HepG2 (cell line): ENCODE measurements around the gene SEMA3F. TPM values are rescaled to one million over a fixed set of nuclear protein-coding genes. Genes with fewer than 3 reads are reported as not detected.
A peak's percentile ranks its signal among the peaks of the same experiment; 100 is the strongest.

Source experiments
- ATAC-seq: fragments of 200-7000 bp; cut with Tn5 transposase; 3 replicates; pipeline ENCODE4 v1.9.1; 2020; ENCODE audit warnings: mild to moderate bottlenecking, moderate library complexity
- Bru-seq: library from RNA; stranded (reverse); fragments of 400-500 nt; gene quantifications from one replicate; lab custom pipeline; 2021; lab: Mats Ljungman, UMichigan
- BruChase-seq, 2 experiments: library from RNA; stranded (reverse); fragments of 400-500 nt; gene quantifications; one replicate each; lab custom pipeline; 2021; lab: Mats Ljungman, UMichigan
- BruUV-seq: library from RNA; stranded (reverse); fragments of 400-500 nt; replicated peaks from 2 replicates; lab custom pipeline; 2021; lab: Mats Ljungman, UMichigan
- CTCF ChIA-PET: fragments of 300-600 bp; formaldehyde crosslinking; extraction: SDS; loops from one replicate; lab custom pipeline; 2021; ENCODE audit warnings: low total read pairs, inconsistent platforms, low intra/inter-chr PET ratio; lab: Yijun Ruan, JAX
- POLR2A ChIA-PET: fragments of 350-600 bp; sonication (Branson Sonifier 250); formaldehyde crosslinking; loops from one replicate; lab custom pipeline; 2020; ENCODE audit warnings: antibody characterized with exemption, inconsistent platforms; lab: Yijun Ruan, JAX
- DNase-seq: peaks from one replicate; pipeline ENCODE4 v3.0.0-alpha.2; 2015; ENCODE audit warnings: low spot score
- FAIRE-seq: peaks from 3 replicates; lab custom pipeline; 2011; peaks lifted over from hg19 to GRCh38; lab: Jason Lieb, UNC
- H2AFZ ChIP-seq: one replicate; pipeline ENCODE4 v1.6.1; 2011; ENCODE audit warnings: low read length, inconsistent platforms
- H3K27ac ChIP-seq: fragments of 300-600 bp; 3 replicates; pipeline ENCODE4 v1.8.0; 2011; ENCODE audit warnings: mixed run types, mild to moderate bottlenecking, mixed read lengths, low read length, inconsistent platforms; ENCODE audit not compliant: insufficient read depth; ENCODE audit errors: extremely low read length
- H3K27me3 ChIP-seq, 2 experiments: fragments of 200-600 bp in 1 of 2; 2 replicates in 1 of 2; 3 replicates in 1 of 2; pipeline versions ENCODE4 v1.6.0 to v1.8.0; 2011; ENCODE audit warnings: low read length in 2 of 2, mild to moderate bottlenecking in 2 of 2, moderate library complexity in 2 of 2, inconsistent platforms in 1 of 2; ENCODE audit not compliant: insufficient read depth in 2 of 2, control insufficient read depth in 1 of 2
- H3K36me3 ChIP-seq, 2 experiments: fragments of 200-600 bp in 1 of 2; replicated peaks in 1 of 2; 2 replicates in 1 of 2; 3 replicates in 1 of 2; pipeline versions ENCODE4 v1.5.1 to v1.8.0; 2011; ENCODE audit warnings: low read length in 2 of 2, inconsistent platforms in 1 of 2; ENCODE audit not compliant: insufficient read depth in 2 of 2, control insufficient read depth in 1 of 2
- H3K4me1 ChIP-seq: 2 replicates; pipeline ENCODE4 v1.5.1; 2012; ENCODE audit warnings: low read length, inconsistent platforms; ENCODE audit not compliant: insufficient read depth
- H3K4me2 ChIP-seq: 2 replicates; pipeline ENCODE4 v1.6.0; 2011; ENCODE audit warnings: low read depth, low read length, inconsistent platforms
- H3K4me3 ChIP-seq, 3 experiments: fragments of 200-600 bp in 1 of 3; sonication (generic), shearing (Covaris generic) in 1 of 3; replicated peaks in 1 of 3; 2 replicates each; pipeline ENCODE4 v1.5.1; 2011 to 2016; ENCODE audit warnings: low read length in 3 of 3, inconsistent platforms in 2 of 3, low read depth in 2 of 3, mild to moderate bottlenecking in 2 of 3, control low read depth in 1 of 3, mixed read lengths in 1 of 3; ENCODE audit not compliant: insufficient read depth in 1 of 3
- H3K79me2 ChIP-seq: one replicate; pipeline ENCODE4 v1.6.1; 2011; ENCODE audit warnings: low read length, inconsistent platforms; ENCODE audit not compliant: insufficient read depth
- H3K9ac ChIP-seq: 2 replicates; pipeline ENCODE4 v1.6.0; 2011; ENCODE audit warnings: mild to moderate bottlenecking, low read depth, low read length, inconsistent platforms; ENCODE audit not compliant: insufficient read depth
- H3K9me3 ChIP-seq: 2 replicates; pipeline ENCODE4 v1.5.1; 2012; ENCODE audit warnings: mild to moderate bottlenecking, low read length
- H4K20me1 ChIP-seq: 2 replicates; pipeline ENCODE4 v1.6.0; 2011; ENCODE audit warnings: inconsistent platforms, mild to moderate bottlenecking, low read length, moderate library complexity; ENCODE audit not compliant: insufficient read depth
- ARNT2 ChIP-seq: sonication (generic); formaldehyde crosslinking; IDR thresholded peaks from 2 replicates; pipeline ENCODE4 v1.8.0; 2022; ENCODE audit warnings: mild to moderate bottlenecking, low read depth, missing genetic modification reagents, moderate library complexity
- FOXC1 ChIP-seq: sonication (generic); formaldehyde crosslinking; IDR thresholded peaks from 2 replicates; pipeline ENCODE4 v1.8.0; 2022; ENCODE audit warnings: mild to moderate bottlenecking, missing genetic modification reagents, borderline replicate concordance
- ISL2 ChIP-seq: sonication (generic); formaldehyde crosslinking; IDR thresholded peaks from 2 replicates; pipeline ENCODE4 v1.5.0; 2020; ENCODE audit warnings: missing genetic modification reagents
- JDP2 ChIP-seq: sonication (generic); formaldehyde crosslinking; IDR thresholded peaks from 2 replicates; pipeline ENCODE4 v1.8.1; 2022; ENCODE audit warnings: missing genetic modification reagents, borderline replicate concordance
- RBFOX2 ChIP-seq: fragments of 200-400 bp; formaldehyde crosslinking; IDR thresholded peaks from 2 replicates; pipeline ENCODE4 v1.6.1; 2017; ENCODE audit warnings: low read depth, mild to moderate bottlenecking, low read length
- SAP130 ChIP-seq: IDR thresholded peaks from 2 replicates; pipeline ENCODE4 v1.6.1; 2016; ENCODE audit warnings: low read depth
- TAF1 ChIP-seq: sonication (generic); formaldehyde crosslinking; IDR thresholded peaks from 2 replicates; pipeline ENCODE4 v1.4.0; 2020; ENCODE audit warnings: missing genetic modification reagents
- ZNF207 ChIP-seq: fragments of 450-650 bp; IDR thresholded peaks from 2 replicates; pipeline ENCODE4 v1.6.1; 2016; ENCODE audit warnings: antibody characterized with exemption, borderline replicate concordance
- ZNF816 ChIP-seq: sonication (generic); formaldehyde crosslinking; IDR thresholded peaks from 2 replicates; pipeline ENCODE4 v1.8.0; 2022; ENCODE audit warnings: missing genetic modification reagents, mild to moderate bottlenecking, borderline replicate concordance
- WGBS: methylation state at CpG from one replicate; pipeline ENCODE4 v1.1.6; 2017; ENCODE audit warnings: low lambda C conversion rate; 5-methylcytosine and 5-hydroxymethylcytosine counted together
- in situ Hi-C: cut with HindIII; loops from 2 replicates; pipeline ENCODE4 v1.10.0; 2017; ENCODE audit warnings: low pct_unique_long_range_greater_than_20kb; ENCODE audit not compliant: extremely low pct_ligation_motif_present
- intact Hi-C: fragments of 100-400 bp; cut with micrococcal nuclease; formaldehyde crosslinking; loops from one replicate; pipeline ENCODE4 v1.10.0; 2022; ENCODE audit not compliant: unreplicated experiment
- long read RNA-seq, 2 experiments: library from RNA in 1 of 2; library from polyadenylated mRNA in 1 of 2; stranded (forward) in 1 of 2; unstranded in 1 of 2; transcript quantifications; one replicate each; pipeline ENCODE4 v2.0.0, GENCODE V29; 2019 to 2022
- polyA minus RNA-seq, 3 experiments: library from RNA; depleted of rRNA, polyadenylated mRNA; stranded (reverse); fragments of >200 nt; gene quantifications; 2 replicates each; pipeline ENCODE4 v1.2.3, GENCODE V29; 2011; ENCODE audit warnings: low replicate concordance in 1 of 3
- polyA plus RNA-seq, 8 experiments: library from polyadenylated mRNA; depleted of rRNA in 3 of 8; stranded (reverse) in 7 of 8; unstranded in 1 of 8; fragments of >200 nt; fragmentation: Illumina TruSeq in 4 of 8; extraction: Trizol in 4 of 8; gene quantifications; 2 replicates each; pipeline versions ENCODE4 v1.2.1 to v1.2.3, GENCODE V29; 2011 to 2016; ENCODE audit warnings: low read depth in 4 of 8, missing spikeins in 1 of 8, mixed read lengths in 1 of 8; ENCODE audit not compliant: insufficient read depth in 1 of 8
- total RNA-seq, 5 experiments: library from RNA; depleted of rRNA; stranded (reverse); fragments of >200 nt; fragmentation: Illumina TruSeq; extraction: Trizol; gene quantifications; 2 replicates each; pipeline ENCODE4 v1.2.3, GENCODE V29; 2016; ENCODE audit warnings: low read depth in 1 of 5
- TF ChIP-seq, protein P1 (sequence below): sonication (generic); formaldehyde crosslinking; IDR thresholded peaks from 2 replicates; pipeline ENCODE4 v1.4.0; 2020; ENCODE audit warnings: mild to moderate bottlenecking, missing genetic modification reagents
- TF ChIP-seq, protein P2 (sequence below): sonication (generic); formaldehyde crosslinking; IDR thresholded peaks from 2 replicates; pipeline ENCODE4 v1.5.0; 2020; ENCODE audit warnings: mild to moderate bottlenecking, missing genetic modification reagents, moderate library complexity
- TF ChIP-seq, protein P3 (sequence below): fragments of 450-650 bp; IDR thresholded peaks from 2 replicates; pipeline ENCODE4 v1.6.1; 2017

The SEMA3F gene
- 3.6 and 7.6 TPM in 2 replicates for total RNA-seq (2016; rRNA removed; fragmentation: Illumina TruSeq; extraction: Trizol)
- total RNA-seq (2016; cell fraction: cytosol; rRNA removed; fragmentation: Illumina TruSeq; extraction: Trizol; ENCODE audit: low read depth), result 1.5 and 1.7 TPM in 2 replicates
- 3.6 and 8.8 TPM in 2 replicates for total RNA-seq (2016; cell fraction: insoluble cytoplasmic fraction; rRNA removed; fragmentation: Illumina TruSeq; extraction: Trizol)
- 4.9 and 5.4 TPM in 2 replicates for total RNA-seq (2016; cell fraction: membrane; rRNA removed; fragmentation: Illumina TruSeq; extraction: Trizol)
- 8.8 and 9.1 TPM in 2 replicates for total RNA-seq (2016; cell fraction: nucleus; rRNA removed; fragmentation: Illumina TruSeq; extraction: Trizol)
- polyA plus RNA-seq (2011; rRNA removed), result 14.8 and 17.2 TPM in 2 replicates
- 13.5 and 13.7 TPM in 2 replicates for polyA plus RNA-seq (2011; cell fraction: cytosol; rRNA removed)
- polyA plus RNA-seq (2011; cell fraction: nucleus; rRNA removed), result 22.1 and 33.2 TPM in 2 replicates
- polyA plus RNA-seq (2012), result 9.5 and 12.9 TPM in 2 replicates
- polyA plus RNA-seq (2016; cell fraction: cytosol; fragmentation: Illumina TruSeq; extraction: Trizol; ENCODE audit: low read depth), result 2.0 and 2.5 TPM in 2 replicates
- 6.6 and 7.1 TPM in 2 replicates for polyA plus RNA-seq (2016; cell fraction: insoluble cytoplasmic fraction; fragmentation: Illumina TruSeq; extraction: Trizol; ENCODE audit: low read depth)
- polyA plus RNA-seq (2016; cell fraction: membrane; fragmentation: Illumina TruSeq; extraction: Trizol; ENCODE audit: low read depth), result 5.8 and 6.2 TPM in 2 replicates
- polyA plus RNA-seq (2016; cell fraction: nucleus; fragmentation: Illumina TruSeq; extraction: Trizol; ENCODE audit: insufficient read depth, low read depth), result 22.2 and 24.9 TPM in 2 replicates
- 63.3 and 65.7 TPM in 2 replicates for polyA minus RNA-seq (2011; rRNA and poly(A)+ RNA removed; ENCODE audit: low replicate concordance)
- 14.4 and 15.7 TPM in 2 replicates for polyA minus RNA-seq (2011; cell fraction: cytosol; rRNA and poly(A)+ RNA removed)
- polyA minus RNA-seq (2011; cell fraction: nucleus; rRNA and poly(A)+ RNA removed), result 7.2 and 9.3 TPM in 2 replicates
- Bru-seq, nascent RNA, result percentile 54 among the genes with signal in this experiment
- BruChase-seq, experiment 1, labeled RNA remaining after a 6-hour chase, result percentile 62 among the genes with signal in this experiment
- BruChase-seq, experiment 2, labeled RNA remaining after a 2-hour chase, result percentile 55 among the genes with signal in this experiment
- long read RNA-seq, experiment 1, result 0 reads
- long read RNA-seq, experiment 2, transcript SEMA3F-201 (19 exons, 3,802 nt), result major isoform, 13 of 79 reads
- long read RNA-seq, experiment 2, partial matches to known transcripts, result 14 of 79 reads
- long read RNA-seq, experiment 2, other reads (novel, unspliced or antisense), result 52 of 79 reads

DNA sequence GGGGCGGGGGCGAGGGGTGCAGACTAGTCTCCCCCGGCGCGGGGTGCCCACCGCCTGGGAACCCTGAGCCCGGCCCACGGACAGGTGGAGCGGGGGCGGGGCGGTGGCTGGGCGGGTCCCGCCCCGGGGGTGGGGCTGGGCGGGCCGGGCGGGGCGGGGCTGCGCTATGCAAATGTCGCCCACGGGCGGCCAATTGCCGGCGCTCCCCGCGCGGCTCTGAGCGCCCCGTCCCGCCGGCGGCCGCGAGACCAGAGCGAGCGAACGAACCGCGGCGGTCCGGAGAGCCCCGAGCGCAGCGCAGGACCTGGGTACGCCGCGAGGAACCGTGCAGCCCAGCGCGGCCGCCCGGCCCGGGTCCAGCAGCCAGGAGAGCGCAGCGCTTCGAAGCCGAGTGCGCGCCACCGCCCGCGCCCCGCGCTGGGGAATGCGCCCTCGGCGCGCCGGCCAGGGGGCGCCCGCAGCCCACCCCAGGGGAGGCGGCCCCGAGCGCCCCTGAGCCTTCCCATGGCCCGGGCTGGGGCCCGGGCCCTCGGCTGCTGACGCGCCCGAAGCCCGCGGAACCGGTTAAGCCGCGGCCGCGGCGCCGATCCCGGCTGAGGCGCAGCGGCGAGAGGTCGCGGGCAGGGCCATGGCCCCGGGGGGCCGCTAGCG lies at the start of gene SEMA3F:
SEMA3F (plus strand) TSS at position 485 of the 651 bp plus-strand sequence. CDS start 4,299 bp downstream, outside the sequence.
- 0 out of 5 replicates have a peak, but pooled peaks cover 0 to 4% of the 10 kb centered on the region in 2 experiments for H3K36me3 ChIP-seq
- H3K27ac ChIP-seq, result no peak within 1 kb of the TSS
- H2AFZ ChIP-seq, result no peak within 1 kb of the TSS
- no TSS peak for BruUV-seq
- ChIA-PET CTCF (interaction anchor here (0.9 to 3.0 kb wide), 3 partner anchors 20 to 34 kb away, joined by 3 to 22 read pairs (median 4); no protein-coding TSS in a partner anchor), POLR2A (interaction anchor here (0.9 to 3.7 kb wide), 4 partner anchors 12 to 56 kb away, joined by 3 to 23 read pairs (median 4); no protein-coding TSS in a partner anchor)
- DNase-seq (peak; percentile 32), ATAC-seq (peak; percentile 76), FAIRE-seq (no peak)
- WGBS, result no CpG with 5 or more reads among the region's 98 CpGs
- H3K79me2 ChIP-seq, result peaks cover 7% of the 10 kb centered on the region
- in situ Hi-C loops, result no loop called here
- H3K4me1 ChIP-seq, result peaks cover 75% of the 10 kb centered on the region
- intact Hi-C loops, result loop anchor here (1.0 kb wide), 2 partner anchors 34 kb away; no protein-coding TSS in a partner anchor
- no peaks in the 10 kb centered on the region for H4K20me1 ChIP-seq
- H3K4me2 ChIP-seq, result peak within 1 kb of the TSS; percentile 91
- H3K4me3 ChIP-seq, result peak within 1 kb of the TSS; percentile 67 to 84 (median 81)
- peaks cover 0 to 15% of the 10 kb centered on the region in 2 experiments; a peak in 2 of 5 replicates for H3K27me3 ChIP-seq
- H3K9me3 ChIP-seq, result no peaks in the 10 kb centered on the region
- peak within 1 kb of the TSS; percentile 71 for H3K9ac ChIP-seq
- TF ChIP-seq, protein P1, sequence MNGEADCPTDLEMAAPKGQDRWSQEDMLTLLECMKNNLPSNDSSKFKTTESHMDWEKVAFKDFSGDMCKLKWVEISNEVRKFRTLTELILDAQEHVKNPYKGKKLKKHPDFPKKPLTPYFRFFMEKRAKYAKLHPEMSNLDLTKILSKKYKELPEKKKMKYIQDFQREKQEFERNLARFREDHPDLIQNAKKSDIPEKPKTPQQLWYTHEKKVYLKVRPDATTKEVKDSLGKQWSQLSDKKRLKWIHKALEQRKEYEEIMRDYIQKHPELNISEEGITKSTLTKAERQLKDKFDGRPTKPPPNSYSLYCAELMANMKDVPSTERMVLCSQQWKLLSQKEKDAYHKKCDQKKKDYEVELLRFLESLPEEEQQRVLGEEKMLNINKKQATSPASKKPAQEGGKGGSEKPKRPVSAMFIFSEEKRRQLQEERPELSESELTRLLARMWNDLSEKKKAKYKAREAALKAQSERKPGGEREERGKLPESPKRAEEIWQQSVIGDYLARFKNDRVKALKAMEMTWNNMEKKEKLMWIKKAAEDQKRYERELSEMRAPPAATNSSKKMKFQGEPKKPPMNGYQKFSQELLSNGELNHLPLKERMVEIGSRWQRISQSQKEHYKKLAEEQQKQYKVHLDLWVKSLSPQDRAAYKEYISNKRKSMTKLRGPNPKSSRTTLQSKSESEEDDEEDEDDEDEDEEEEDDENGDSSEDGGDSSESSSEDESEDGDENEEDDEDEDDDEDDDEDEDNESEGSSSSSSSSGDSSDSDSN (CRISPR knock-in tag), result peak; percentile 74; the same call in 1 of the 2 replicates
- TF ChIP-seq, protein P2, sequence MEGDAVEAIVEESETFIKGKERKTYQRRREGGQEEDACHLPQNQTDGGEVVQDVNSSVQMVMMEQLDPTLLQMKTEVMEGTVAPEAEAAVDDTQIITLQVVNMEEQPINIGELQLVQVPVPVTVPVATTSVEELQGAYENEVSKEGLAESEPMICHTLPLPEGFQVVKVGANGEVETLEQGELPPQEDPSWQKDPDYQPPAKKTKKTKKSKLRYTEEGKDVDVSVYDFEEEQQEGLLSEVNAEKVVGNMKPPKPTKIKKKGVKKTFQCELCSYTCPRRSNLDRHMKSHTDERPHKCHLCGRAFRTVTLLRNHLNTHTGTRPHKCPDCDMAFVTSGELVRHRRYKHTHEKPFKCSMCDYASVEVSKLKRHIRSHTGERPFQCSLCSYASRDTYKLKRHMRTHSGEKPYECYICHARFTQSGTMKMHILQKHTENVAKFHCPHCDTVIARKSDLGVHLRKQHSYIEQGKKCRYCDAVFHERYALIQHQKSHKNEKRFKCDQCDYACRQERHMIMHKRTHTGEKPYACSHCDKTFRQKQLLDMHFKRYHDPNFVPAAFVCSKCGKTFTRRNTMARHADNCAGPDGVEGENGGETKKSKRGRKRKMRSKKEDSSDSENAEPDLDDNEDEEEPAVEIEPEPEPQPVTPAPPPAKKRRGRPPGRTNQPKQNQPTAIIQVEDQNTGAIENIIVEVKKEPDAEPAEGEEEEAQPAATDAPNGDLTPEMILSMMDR (CRISPR knock-in tag), result peak; percentile 53; the same call in 1 of the 2 replicates
- TF ChIP-seq FOXC1 (CRISPR knock-in tag) (no peak), ZNF207 (no peak), TAF1 (CRISPR knock-in tag) (peak; percentile 50; the same call in 1 of the 2 replicates), ARNT2 (CRISPR knock-in tag) (0 out of 2 replicates have a peak, but pooled peaks have one; percentile 39), ZNF816 (CRISPR knock-in tag) (no peak), JDP2 (no peak), ISL2 (CRISPR knock-in tag) (0 out of 2 replicates have a peak, but pooled peaks have one; percentile 4), SAP130 (CRISPR knock-in tag) (peak; percentile 18; the same call in 1 of the 2 replicates), RBFOX2 (peak; percentile 66; the same call in 1 of the 2 replicates)
- TF ChIP-seq, protein P3, sequence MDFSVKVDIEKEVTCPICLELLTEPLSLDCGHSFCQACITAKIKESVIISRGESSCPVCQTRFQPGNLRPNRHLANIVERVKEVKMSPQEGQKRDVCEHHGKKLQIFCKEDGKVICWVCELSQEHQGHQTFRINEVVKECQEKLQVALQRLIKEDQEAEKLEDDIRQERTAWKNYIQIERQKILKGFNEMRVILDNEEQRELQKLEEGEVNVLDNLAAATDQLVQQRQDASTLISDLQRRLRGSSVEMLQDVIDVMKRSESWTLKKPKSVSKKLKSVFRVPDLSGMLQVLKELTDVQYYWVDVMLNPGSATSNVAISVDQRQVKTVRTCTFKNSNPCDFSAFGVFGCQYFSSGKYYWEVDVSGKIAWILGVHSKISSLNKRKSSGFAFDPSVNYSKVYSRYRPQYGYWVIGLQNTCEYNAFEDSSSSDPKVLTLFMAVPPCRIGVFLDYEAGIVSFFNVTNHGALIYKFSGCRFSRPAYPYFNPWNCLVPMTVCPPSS, result no peak
